PC-3 (cell line): ENCODE data around the gene EDRF1. TPM values are rescaled to one million over a fixed set of nuclear protein-coding genes. Genes with fewer than 3 reads are reported as not detected.

Experiments used
- ATAC-seq: fragments of 200-7000 bp; cut with Tn5 transposase; 2 replicates; pipeline ENCODE4 v1.9.1; 2020; ENCODE audit warnings: mild to moderate bottlenecking, moderate library complexity
- BruUV-seq: library from RNA; stranded (reverse); fragments of 400-500 nt; replicated peaks from 2 replicates; lab custom pipeline; 2021; lab: Mats Ljungman, UMichigan
- CTCF ChIA-PET: fragments of 300-600 bp; sonication (Branson Sonifier 250); formaldehyde crosslinking; loops from one replicate; lab custom pipeline; 2022; ENCODE audit warnings: antibody characterized with exemption; lab: Charles Lee
- POLR2A ChIA-PET: fragments of 300-600 bp; sonication (Branson Sonifier 250); formaldehyde crosslinking; loops from one replicate; lab custom pipeline; 2022; ENCODE audit warnings: antibody characterized with exemption; ENCODE audit not compliant: unreplicated experiment; lab: Charles Lee
- DNase-seq: peaks from one replicate; pipeline ENCODE4 v3.0.0-alpha.2; 2015
- H2AFZ ChIP-seq: fragments of 300-600 bp; sonication (generic); 2 replicates; pipeline ENCODE4 v1.6.0; 2016; ENCODE audit warnings: antibody characterized with exemption, low read length
- H3F3A ChIP-seq: fragments of 300-600 bp; sonication (generic); one replicate; pipeline ENCODE4 v1.6.0; 2017; ENCODE audit warnings: antibody characterized with exemption, low read length, control low read depth, mild to moderate bottlenecking; ENCODE audit not compliant: unreplicated experiment
- H3K27ac ChIP-seq: fragments of 300-600 bp; sonication (generic); 2 replicates; pipeline ENCODE4 v1.5.1; 2016; ENCODE audit warnings: mild to moderate bottlenecking, low read length
- H3K27me3 ChIP-seq: fragments of 300-600 bp; sonication (generic); 2 replicates; pipeline ENCODE4 v1.6.1; 2016; ENCODE audit warnings: low read length, mixed read lengths
- H3K36me3 ChIP-seq: fragments of 300-600 bp; sonication (generic); 2 replicates; pipeline ENCODE4 v1.6.1; 2016; ENCODE audit warnings: low read depth, mixed run types, low read length, mixed read lengths
- H3K4me1 ChIP-seq: fragments of 300-600 bp; sonication (generic); 2 replicates; pipeline ENCODE4 v1.5.1; 2016; ENCODE audit warnings: low read length; ENCODE audit not compliant: insufficient read depth
- H3K4me2 ChIP-seq: fragments of 300-600 bp; sonication (generic); 2 replicates; pipeline ENCODE4 v1.6.0; 2016; ENCODE audit warnings: low read length
- H3K4me3 ChIP-seq: fragments of 300-600 bp; sonication (generic); 2 replicates; pipeline ENCODE4 v1.5.1; 2016; ENCODE audit warnings: mild to moderate bottlenecking, low read length, mixed read lengths
- H3K79me2 ChIP-seq: fragments of 300-600 bp; sonication (generic); 2 replicates; pipeline ENCODE4 v1.6.1; 2017; ENCODE audit warnings: low read length, mixed read lengths
- H3K9ac ChIP-seq: fragments of 300-600 bp; sonication (generic); 2 replicates; pipeline ENCODE4 v1.6.0; 2016; ENCODE audit warnings: mild to moderate bottlenecking, low read length
- H3K9me2 ChIP-seq: fragments of 300-600 bp; sonication (generic); replicated peaks from 2 replicates; pipeline ENCODE4 v1.6.1; 2016; ENCODE audit warnings: mixed run types, low read length, mixed read lengths
- H3K9me3 ChIP-seq: fragments of 300-600 bp; sonication (generic); 2 replicates; pipeline ENCODE4 v1.6.1; 2016; ENCODE audit warnings: low read length, mixed read lengths
- H4K20me1 ChIP-seq: fragments of 300-600 bp; sonication (generic); 2 replicates; pipeline ENCODE4 v1.6.1; 2016; ENCODE audit warnings: low read length, mixed read lengths
- EZH2 ChIP-seq: fragments of 300-600 bp; sonication (generic); IDR thresholded peaks from one replicate; pipeline ENCODE4 v1.6.1; 2017; ENCODE audit warnings: antibody characterized with exemption, mild to moderate bottlenecking, low read length; ENCODE audit not compliant: unreplicated experiment
- EZH2phosphoT487 ChIP-seq: fragments of 300-600 bp; sonication (generic); IDR thresholded peaks from 2 replicates; pipeline ENCODE4 v1.6.1; 2018; ENCODE audit warnings: mild to moderate bottlenecking, antibody characterized with exemption, low read length, borderline replicate concordance
- intact Hi-C: fragments of 100-400 bp; cut with micrococcal nuclease; formaldehyde crosslinking; loops from 2 replicates; pipeline ENCODE4 v1.9.0; 2023
- total RNA-seq: library from RNA; depleted of rRNA; stranded (reverse); fragments of >200 nt; gene quantifications from 2 replicates; pipeline ENCODE4 v1.2.3, GENCODE V29; 2014
- TF ChIP-seq, protein P1 (sequence below): fragments of 300-600 bp; sonication (generic); conservative IDR thresholded peaks from 2 replicates; pipeline ENCODE4 v1.5.1; 2017; ENCODE audit warnings: antibody characterized with exemption, low read depth, mild to moderate bottlenecking, low read length

Gene EDRF1
- total RNA-seq, 1 experiment from 2014 or later: 17.7 TPM

DNA sequence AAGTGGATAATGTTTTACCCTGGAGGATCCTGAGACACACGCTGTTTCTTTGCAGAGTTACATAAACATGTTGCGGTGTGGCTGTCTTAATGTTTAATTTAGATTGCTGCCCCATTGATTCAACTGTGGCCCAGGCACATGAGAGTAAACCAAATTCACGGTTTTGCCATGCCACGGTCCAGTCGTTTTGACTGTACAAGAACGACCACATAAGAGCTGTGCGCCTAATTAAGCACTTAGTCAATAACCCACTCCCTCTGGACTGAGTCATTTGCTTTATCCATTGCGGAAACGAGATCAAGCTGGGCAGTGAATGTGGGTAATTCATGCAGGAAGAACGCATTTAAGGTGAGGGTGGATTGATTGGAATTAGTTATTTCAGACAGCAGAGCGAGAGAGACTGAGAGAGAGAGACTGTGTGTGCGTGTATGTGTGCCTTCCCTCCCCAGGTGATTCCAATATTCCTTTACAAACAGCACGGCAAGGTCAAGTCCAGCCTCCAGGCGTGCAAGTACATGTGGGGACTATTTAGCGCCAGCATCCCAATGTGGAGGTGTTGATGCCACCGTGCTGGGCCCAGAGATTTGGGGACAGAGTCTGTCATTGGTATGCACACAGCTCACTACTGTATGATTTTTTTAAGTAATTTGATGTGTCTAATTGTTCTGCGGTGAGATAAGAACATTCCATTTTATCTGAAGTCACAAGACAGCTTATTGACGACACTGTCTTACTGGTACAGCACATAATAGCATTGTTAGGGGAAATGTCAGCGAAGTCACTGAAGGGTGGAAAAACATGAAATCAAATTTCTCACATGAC, 28.1 kb upstream of the EDRF1 start:
- H3K79me2 ChIP-seq: no peaks in the 10 kb centered on the region
- DNase-seq: peak; percentile 74
- H2AFZ ChIP-seq: no peak overlapping the region
- ATAC-seq: peak; percentile 71
- H3K9ac ChIP-seq: no peak overlapping the region
- intact Hi-C loops: loop anchor here (2.0 to 10.0 kb wide), 3 partner anchors 37 to 537 kb away; no protein-coding TSS in a partner anchor
- TF ChIP-seq EZH2 (no peak), EZH2phosphoT487 (no peak)
- TF ChIP-seq, protein P1, sequence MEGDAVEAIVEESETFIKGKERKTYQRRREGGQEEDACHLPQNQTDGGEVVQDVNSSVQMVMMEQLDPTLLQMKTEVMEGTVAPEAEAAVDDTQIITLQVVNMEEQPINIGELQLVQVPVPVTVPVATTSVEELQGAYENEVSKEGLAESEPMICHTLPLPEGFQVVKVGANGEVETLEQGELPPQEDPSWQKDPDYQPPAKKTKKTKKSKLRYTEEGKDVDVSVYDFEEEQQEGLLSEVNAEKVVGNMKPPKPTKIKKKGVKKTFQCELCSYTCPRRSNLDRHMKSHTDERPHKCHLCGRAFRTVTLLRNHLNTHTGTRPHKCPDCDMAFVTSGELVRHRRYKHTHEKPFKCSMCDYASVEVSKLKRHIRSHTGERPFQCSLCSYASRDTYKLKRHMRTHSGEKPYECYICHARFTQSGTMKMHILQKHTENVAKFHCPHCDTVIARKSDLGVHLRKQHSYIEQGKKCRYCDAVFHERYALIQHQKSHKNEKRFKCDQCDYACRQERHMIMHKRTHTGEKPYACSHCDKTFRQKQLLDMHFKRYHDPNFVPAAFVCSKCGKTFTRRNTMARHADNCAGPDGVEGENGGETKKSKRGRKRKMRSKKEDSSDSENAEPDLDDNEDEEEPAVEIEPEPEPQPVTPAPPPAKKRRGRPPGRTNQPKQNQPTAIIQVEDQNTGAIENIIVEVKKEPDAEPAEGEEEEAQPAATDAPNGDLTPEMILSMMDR: no peak
- no peak overlapping the region for H3K4me3 ChIP-seq
- H3K27ac ChIP-seq: peak overlapping the region; percentile 34
- no peaks in the 10 kb centered on the region for H3K9me2 ChIP-seq
- BruUV-seq: no TSS peak
- POLR2A ChIA-PET: no interaction called here
- H3K4me2 ChIP-seq: peak overlapping the region; percentile 46
- no peaks in the 10 kb centered on the region for H3K9me3 ChIP-seq
- no peaks in the 10 kb centered on the region for H3K27me3 ChIP-seq
- CTCF ChIA-PET: no interaction called here
- no peaks in the 10 kb centered on the region for H3K36me3 ChIP-seq
- H4K20me1 ChIP-seq: no peaks in the 10 kb centered on the region
- peaks cover 41% of the 10 kb centered on the region for H3K4me1 ChIP-seq
- no peaks in the 10 kb centered on the region for H3F3A ChIP-seq

DNA sequence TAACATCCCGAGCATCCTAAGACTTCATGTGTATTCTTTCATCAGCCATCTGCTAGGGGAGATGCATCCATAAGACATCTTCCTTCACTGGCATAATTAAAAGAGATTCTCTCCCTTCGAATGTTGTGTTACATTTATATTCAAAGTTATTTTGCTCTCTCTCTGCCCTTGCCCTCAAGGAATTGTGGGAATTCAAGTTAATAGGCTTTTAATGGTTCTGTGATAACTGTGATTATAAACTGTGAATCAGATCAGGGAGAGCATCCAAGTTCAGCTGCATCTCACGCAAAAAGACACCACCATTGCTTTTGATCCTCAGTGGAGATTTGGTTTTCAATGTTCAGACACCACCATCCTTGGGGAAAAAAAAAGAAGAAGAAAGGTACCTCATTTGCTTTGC, 27.3 kb upstream of the EDRF1 start:
- H3K79me2 ChIP-seq: no peaks in the 10 kb centered on the region
- ATAC-seq (no peak), DNase-seq (no peak)
- H2AFZ ChIP-seq: no peak overlapping the region
- intact Hi-C loops: loop anchor here (10.0 kb wide), 2 partner anchors 347 to 537 kb away; no protein-coding TSS in a partner anchor
- H3K36me3 ChIP-seq: no peaks in the 10 kb centered on the region
- CTCF ChIA-PET: no interaction called here
- H3K4me2 ChIP-seq: no peak overlapping the region
- no peak overlapping the region for H3K9ac ChIP-seq
- H3K4me3 ChIP-seq: no peak overlapping the region
- H3K9me2 ChIP-seq: no peaks in the 10 kb centered on the region
- H3K4me1 ChIP-seq: peaks cover 41% of the 10 kb centered on the region
- no peaks in the 10 kb centered on the region for H3K9me3 ChIP-seq
- H3K27ac ChIP-seq: peak overlapping the region; percentile 34
- POLR2A ChIA-PET: no interaction called here
- no peaks in the 10 kb centered on the region for H3K27me3 ChIP-seq
- BruUV-seq: no TSS peak
- no peaks in the 10 kb centered on the region for H3F3A ChIP-seq
- no peak for TF ChIP-seq EZH2
- TF ChIP-seq, protein P1: no peak
- no peak for TF ChIP-seq EZH2phosphoT487
- no peaks in the 10 kb centered on the region for H4K20me1 ChIP-seq
